Mucosa of gallbladder (tissue), 1 donor: ENCODE measurements around the gene PDGFA. TPM values are rescaled to one million over a fixed set of nuclear protein-coding genes. Genes with fewer than 3 reads are reported as not detected.
A peak's percentile ranks its signal among the peaks of the same experiment; 100 is the strongest.

ENCODE experiments used
- DNase-seq: peaks from one replicate; pipeline ENCODE4 v3.0.0-alpha.2; 2020; ENCODE audit warnings: low spot score
- total RNA-seq: library from RNA; stranded (reverse); gene quantifications from one replicate; pipeline ENCODE4 v1.2.1, GENCODE V29; 2021
- donor health status: DM: no; HTN: no; CAD: no.

Gene PDGFA
- total RNA-seq, 1 donor from 2014 or later, result 51.2 TPM

- DNase-seq, result no peak
Measured at GRCh38 chr7:474605-475424, 44.8 kb downstream of the PDGFA start.

- DNase-seq, result no peak
Measured at GRCh38 chr7:473870-474604, 45.6 kb downstream of the PDGFA start.

GRCh38 chr7:473211-473734 is 46.4 kb downstream of the PDGFA start:
- DNase-seq, result no peak

- no peak for DNase-seq
Measured at GRCh38 chr7:472640-472957, 47.0 kb downstream of the PDGFA start.

GRCh38 chr7:471866-472639 is 47.6 kb downstream of the PDGFA start:
- peak; percentile 54 for DNase-seq

DNA sequence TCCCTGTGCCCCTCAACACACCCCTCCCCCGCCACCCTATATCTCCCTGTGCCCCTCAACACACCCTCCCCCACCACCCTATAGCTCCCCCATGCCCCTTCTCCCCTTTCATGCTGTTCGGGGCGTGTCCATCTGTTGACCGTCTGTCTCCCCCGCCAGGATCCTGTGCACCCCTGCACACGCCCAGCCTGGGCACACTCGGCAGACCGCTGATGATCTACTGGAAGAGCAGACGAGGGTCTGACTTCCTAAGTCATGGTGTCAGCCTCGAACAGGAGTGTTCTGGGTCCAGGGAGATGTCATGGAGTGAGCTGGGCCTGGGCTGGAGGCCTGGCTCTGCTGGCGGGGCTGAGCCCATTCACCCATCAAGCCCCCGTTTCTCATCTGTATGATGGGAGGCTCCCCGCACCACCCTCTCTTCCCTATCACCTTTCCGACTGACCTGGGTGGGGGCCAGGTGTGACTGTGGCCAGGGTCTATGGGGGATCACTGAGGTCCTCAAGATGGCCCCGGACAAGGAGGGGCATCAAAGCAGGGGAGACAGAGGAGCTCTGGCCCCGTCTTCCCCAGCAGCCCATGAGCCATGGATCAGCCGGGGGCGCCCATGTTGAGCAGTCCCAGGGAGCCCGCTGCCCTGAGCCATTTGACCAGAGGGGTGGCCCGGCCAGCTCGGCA is 48.3 kb downstream of the PDGFA start:
- DNase-seq, result no peak

DNA sequence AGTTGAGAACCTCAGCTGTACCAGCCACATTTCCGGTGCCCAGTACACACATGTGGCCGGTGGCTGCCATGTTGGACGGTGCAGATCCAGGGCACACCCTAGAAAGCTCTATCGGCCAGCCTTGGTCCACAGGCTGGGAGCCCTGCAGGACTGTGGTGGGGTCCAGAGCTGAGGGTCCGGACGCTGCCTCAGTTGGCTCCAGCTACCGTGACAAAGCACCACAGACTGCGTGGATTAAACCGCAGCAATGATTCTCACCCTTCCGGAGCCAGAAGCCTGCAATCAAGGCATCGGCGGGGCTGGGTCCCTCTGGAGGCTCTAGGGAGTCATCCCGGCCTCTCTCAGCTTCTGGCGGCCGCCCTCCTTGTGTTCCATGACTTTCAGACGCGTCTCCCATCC is 50.1 kb downstream of the PDGFA start:
- DNase-seq, result no peak

- no peak for DNase-seq
Measured at GRCh38 chr7:468681-469562, 50.7 kb downstream of the PDGFA start.

GRCh38 chr7:467856-468545 is 51.6 kb downstream of the PDGFA start:
- no peak for DNase-seq

- DNase-seq, result no peak
Measured at GRCh38 chr7:467393-467828, 52.2 kb downstream of the PDGFA start.

- DNase-seq, result no peak
Measured at GRCh38 chr7:466465-467191, 53.0 kb downstream of the PDGFA start.

DNA sequence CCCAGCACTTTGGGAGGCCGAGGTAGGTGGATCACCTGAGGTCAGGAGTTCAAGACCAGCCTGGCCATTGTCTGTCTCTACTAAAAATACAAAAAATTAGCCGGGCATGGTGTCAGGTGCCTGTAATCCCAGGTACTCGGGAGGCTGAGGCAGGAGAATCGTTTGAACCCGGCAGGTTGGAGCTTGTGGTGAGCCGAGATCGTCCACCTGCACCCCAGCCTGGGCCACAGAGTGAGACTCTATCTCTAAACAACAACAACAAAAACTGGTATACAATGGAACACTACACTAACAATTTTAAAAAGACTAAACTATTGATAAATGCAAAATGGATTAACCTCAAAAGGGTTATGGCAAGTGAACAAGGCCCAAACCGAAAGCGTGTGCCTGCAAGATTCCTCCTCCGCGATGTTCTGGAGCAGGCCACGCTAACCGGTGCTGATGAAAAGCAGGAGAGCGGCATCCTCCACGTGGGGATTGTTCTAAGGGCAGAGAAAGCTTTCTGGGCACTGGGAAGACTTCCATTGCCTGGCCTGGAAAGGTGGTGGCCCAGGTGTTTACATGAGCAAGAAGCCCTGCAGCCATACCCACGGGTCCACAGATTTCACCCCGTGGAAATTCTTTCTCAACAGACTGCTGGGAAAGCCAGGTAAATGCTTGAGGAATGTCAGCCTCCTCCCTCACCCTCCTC is 53.8 kb downstream of the PDGFA start:
- DNase-seq, result no peak

DNA sequence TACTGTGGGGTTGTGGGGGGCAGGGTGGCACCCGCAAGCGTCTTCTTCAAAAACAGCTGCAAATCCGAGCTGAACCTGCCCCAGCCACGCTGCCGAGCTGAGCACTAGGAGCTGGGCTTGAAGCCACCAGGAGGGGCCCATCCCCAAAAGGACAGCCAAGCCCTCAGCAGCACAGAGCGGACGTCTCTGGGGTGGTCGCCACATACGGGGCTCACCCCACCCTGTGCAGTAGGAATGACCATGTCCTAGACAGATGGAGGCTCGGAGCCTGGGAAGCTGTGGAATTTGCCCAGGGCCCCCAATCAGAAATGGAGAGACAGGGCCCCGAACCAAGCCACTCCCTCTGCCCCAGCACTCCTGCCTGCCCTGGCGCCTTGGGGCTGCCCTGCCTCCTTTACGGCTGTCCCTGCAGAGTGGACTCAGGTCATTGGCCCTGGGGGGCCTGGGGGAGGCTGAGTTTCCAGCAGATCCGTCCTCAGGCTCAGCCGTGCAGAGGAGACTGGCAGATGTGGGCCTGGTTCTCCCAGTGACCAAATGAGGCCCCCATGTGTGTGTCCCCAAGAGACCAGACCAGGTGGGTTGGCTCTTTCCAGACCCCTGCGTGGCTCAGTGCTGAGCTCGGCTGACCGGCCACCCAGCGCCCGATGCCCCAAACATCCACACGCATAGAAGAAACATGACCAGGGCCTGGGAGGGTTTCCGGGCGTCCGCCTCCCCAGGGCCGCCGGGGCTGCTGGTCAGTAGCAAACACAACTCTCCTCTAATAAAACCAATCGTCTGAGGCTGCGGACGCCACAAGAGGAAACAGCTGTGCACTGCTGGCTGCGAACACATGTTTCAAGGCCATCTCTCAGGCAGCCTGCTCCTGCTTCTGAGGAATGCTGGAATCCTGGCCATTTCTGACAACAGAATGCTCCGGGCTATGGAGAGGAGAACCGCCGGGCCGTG is 54.9 kb downstream of the PDGFA start:
- DNase-seq, result no peak

DNA sequence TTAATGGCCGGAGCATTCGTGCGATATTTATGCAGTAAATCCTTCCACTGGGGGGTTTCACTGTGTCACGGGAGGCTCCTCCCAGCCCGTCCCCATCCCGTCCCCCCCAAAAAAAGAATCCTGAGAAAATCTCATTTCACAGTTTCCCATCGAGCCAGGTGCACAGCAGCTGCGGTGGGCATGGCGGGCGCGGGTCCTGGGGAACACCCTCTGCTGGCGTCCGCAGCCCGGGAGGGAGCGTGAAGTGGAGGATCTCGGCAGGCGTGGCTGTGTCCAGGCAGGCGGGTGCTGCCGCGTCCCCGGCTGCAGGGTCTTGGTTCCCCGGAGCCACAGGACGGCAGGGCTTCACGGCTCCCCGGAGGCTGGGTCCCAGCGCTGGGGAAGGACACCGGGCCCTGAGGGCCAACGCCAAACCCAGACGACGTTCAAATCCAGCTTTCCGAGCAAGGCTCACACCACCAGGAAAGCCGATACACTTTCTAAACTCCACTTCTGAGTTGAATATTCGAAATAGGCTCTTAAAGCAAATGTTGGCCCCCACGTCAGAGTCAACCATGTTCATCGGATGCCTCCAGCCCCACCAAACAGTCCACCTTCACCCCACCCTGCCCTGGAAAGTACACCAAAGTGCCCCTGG is 55.7 kb downstream of the PDGFA start:
- DNase-seq, result no peak

GRCh38 chr7:463362-463781 is 56.3 kb downstream of the PDGFA start:
- no peak for DNase-seq

- no peak for DNase-seq
Measured at GRCh38 chr7:462173-463103, 57.2 kb downstream of the PDGFA start.
